Heart left ventricle (tissue), 13 donors: ENCODE data around the gene CDH23.

Source experiments
- CTCF ChIP-seq, 12 donors: fragments of 200-600 bp; sonication (generic) in 4 of 12; IDR thresholded peaks; one replicate each; pipeline versions ENCODE4 v1.5.0 to v1.8.0; 2018 to 2022; ENCODE audit warnings: antibody characterized with exemption in 12 of 12, mild to moderate bottlenecking in 5 of 12
- POLR2A ChIP-seq, 2 donors: fragments of 450-650 bp; IDR thresholded peaks; one replicate each; pipeline ENCODE4 v1.6.1; 2017; ENCODE audit warnings: antibody characterized with exemption in 2 of 2, mild to moderate bottlenecking in 2 of 2, moderate library complexity in 2 of 2
- donor health status: ischemic (EF 13 %, LVEDD 7.1; RV severe dilation, severe dysfunction).
- donor health status: DM: no; HTN: yes; CAD: no.
- donor health status: DM: no; HTN: no; CAD: no.
- donor health status: ischemic (EF 25% LVEDD 6.9; RV normal size, moderate dysfunction).
- donor health status: ischemic (EF 25% LVEDD 5.7; RV mildly dilated, moderate dysfunction).
- donor health status: ischemic (EF 35%, LVEDD 5.7; RV mildly dilated, moderate dysfunction).
- donor health status: nonischemic (EF 11% LVEDD 7.7; RV severe dilation, severe dysfunction).
- donor health status: DM: yes; HTN: yes; CAD: no.
- donor health status: PGD.
- donor health status: ischemic (EF 29% LVEDD 5.4; RV normal size, mild dysfunction).
- donor health status: nonischemic (EF 23%, LVEDD 6.1; RV moderate dilation, normal function).

GRCh38 chr10:71712572-71713134 is 315.9 kb downstream of the CDH23 start:
- TF ChIP-seq POLR2A (IDR thresholded peaks at IDR 0.05), result no peak
- TF ChIP-seq CTCF (IDR thresholded peaks at IDR 0.05), result no peak
